ENCODE measurements around the gene CAD. TPM values are rescaled to one million over a fixed set of nuclear protein-coding genes. Genes with fewer than 3 reads are reported as not detected.

Gene CAD
- total and polyA plus RNA-seq, 9 of the 15 experiments (the other 6 are each of a cell fraction or from before 2014, with no cell fraction given), result 7.5 to 126 (median 33.7) TPM

DNA sequence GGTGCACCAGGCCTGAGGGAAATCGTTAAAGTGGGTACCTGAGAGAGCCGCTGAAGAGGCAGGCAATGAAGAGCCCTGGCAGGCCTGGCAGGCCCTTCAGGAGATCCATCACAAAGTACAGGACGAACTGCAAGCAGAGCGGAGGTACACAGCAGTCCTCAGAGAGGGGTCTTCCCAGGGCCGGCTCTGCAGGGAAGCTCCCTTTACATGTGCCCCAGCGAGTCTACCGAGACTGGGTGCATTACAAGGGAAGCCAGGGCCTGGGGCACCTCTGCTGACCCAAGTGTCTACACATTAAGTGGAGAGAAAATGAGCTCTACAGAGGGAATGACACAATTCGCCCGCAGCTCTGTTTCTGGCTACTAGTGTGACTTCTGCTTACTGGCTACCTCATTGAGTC is 13.4 kb upstream of the CAD start:
- 94% methylated on average over 9 of the region's 9 CpGs for WGBS (ENCODE audit: insufficient coverage, low coverage, missing lambda C conversion rate)
- no peak for FAIRE-seq
- no TSS peak for BruUV-seq (replicated peaks)
- Histone ChIP-seq H4K20me1 (replicated peaks; ENCODE audit: control insufficient read depth, insufficient read depth, low read length) (no peaks in the 10 kb centered on the region), H3K79me2 (ENCODE audit: control insufficient read depth, insufficient read depth, low read length) (peaks cover 2% of the 10 kb centered on the region; the same call in 1 of the 3 replicates), H3K4me1 (replicated peaks in 1 of 2; ENCODE audit: control insufficient read depth in 2 of 2, insufficient read depth in 2 of 2, low read length in 2 of 2) (peaks cover 0 to 9% of the 10 kb centered on the region in 2 experiments; a peak in 3 of 5 replicates), H3K27me3 (ENCODE audit: control insufficient read depth in 2 of 2, insufficient read depth in 2 of 2, low read length in 2 of 2) (no peaks in the 10 kb centered on the region), H3K4me3 (no peak overlapping the region), H3K27ac (ENCODE audit: extremely low read depth, low read depth, low read length) (no peak overlapping the region), H3K36me3 (ENCODE audit: control insufficient read depth, insufficient read depth, low read length) (peaks cover 90% of the 10 kb centered on the region), H3K9me3 (replicated peaks; ENCODE audit: control insufficient read depth, insufficient read depth, low read depth, low read length) (no peaks in the 10 kb centered on the region), H3K9ac (ENCODE audit: insufficient read depth in 1 of 2, low read depth in 2 of 2, low read length in 2 of 2) (no peak overlapping the region), H3K9me1 (ENCODE audit: control insufficient read depth, insufficient read depth, low read length) (no peaks in the 10 kb centered on the region), H3K4me2 (ENCODE audit: insufficient read depth, low read length) (no peak overlapping the region), H2AFZ (ENCODE audit: low read depth, low read length) (no peak overlapping the region)
- no peak for TF ChIP-seq ZFP30 (CRISPR knock-in tag; IDR thresholded peaks at IDR 0.05; ENCODE audit: borderline replicate concordance)
- TF ChIP-seq NR2C2 (CRISPR knock-in tag; IDR thresholded peaks at IDR 0.05), result no peak
- TF ChIP-seq NR2C2 (tag; IDR thresholded peaks at IDR 0.05), result no peak
- TF ChIP-seq CREB1 (IDR thresholded peaks at IDR 0.05), result no peak
- no peak for TF ChIP-seq CREB1 (CRISPR knock-in tag; IDR thresholded peaks at IDR 0.05)
- TF ChIP-seq SRSF3 (IDR thresholded peaks at IDR 0.05; ENCODE audit: insufficient read depth, low read length), result no peak
- no peak for TF ChIP-seq HOXB6 (CRISPR knock-in tag; IDR thresholded peaks at IDR 0.05; ENCODE audit: borderline replicate concordance)
- TF ChIP-seq ZFPM2 (CRISPR knock-in tag; IDR thresholded peaks at IDR 0.05), result no peak
- TF ChIP-seq MAFK (IDR thresholded peaks at IDR 0.05; ENCODE audit: low read length), result no peak
- no peak for TF ChIP-seq ZKSCAN8 (CRISPR knock-in tag; IDR thresholded peaks at IDR 0.05)
- no peak for TF ChIP-seq MYBL2 (IDR thresholded peaks at IDR 0.05; ENCODE audit: low read depth)
- TF ChIP-seq MYBL2 (CRISPR knock-in tag; IDR thresholded peaks at IDR 0.05; ENCODE audit: borderline replicate concordance), result no peak
- no peak for TF ChIP-seq MYNN (IDR thresholded peaks at IDR 0.05)
- no peak for TF ChIP-seq MYNN (CRISPR knock-in tag; IDR thresholded peaks at IDR 0.05)
- in situ Hi-C loops (cut with MboI), result no loop called here
- intact Hi-C loops (cut with micrococcal nuclease), result no loop called here
- ChIA-PET POLR2A (interaction anchor here (0.7 to 1.6 kb wide), 3 partner anchors 12 to 793 kb away, joined by 3 to 4 read pairs (median 4); no protein-coding TSS in a partner anchor), CTCF (ENCODE audit: low intra/inter-chr PET ratio) (no interaction called here)
- DNase-seq (ENCODE audit: extremely low read depth in 1 of 4, low spot score in 3 of 4), result no peak
- no peak for ATAC-seq
